CD4-positive, alpha-beta T cell treated with Interleukin-12 subunit alpha and Interleukin-12 subunit beta, for 1 hour (primary cell): ENCODE results near the gene SCUBE1.
A peak's percentile ranks its signal among the peaks of the same experiment; 100 is the strongest.

Experiments
- DNase-seq: peaks from one replicate; pipeline ENCODE4 v3.0.0-alpha.2; 2020

Gene SCUBE1

DNA sequence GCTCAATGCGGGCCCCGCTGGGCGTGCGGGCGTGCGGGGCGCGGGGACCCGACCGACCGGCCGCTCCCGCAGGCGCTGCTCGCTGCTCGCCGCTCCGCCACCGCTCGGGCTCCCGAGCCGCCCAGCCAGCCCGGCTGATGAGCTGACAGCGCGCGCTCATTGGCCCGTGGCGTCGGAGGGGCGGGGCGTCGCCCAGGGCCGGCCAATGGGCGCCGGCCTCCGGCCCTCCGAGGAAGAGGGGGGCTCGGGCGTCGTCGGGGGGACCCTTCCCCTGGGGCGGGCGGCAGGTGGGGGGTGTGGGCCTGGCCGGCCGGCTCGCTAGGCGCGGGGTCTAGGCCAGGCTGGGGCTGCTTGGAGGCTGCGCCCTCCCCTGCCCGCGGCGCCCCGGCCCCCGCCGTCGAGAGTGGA is at the start of gene SCUBE1:
Gene SCUBE1, minus strand, starts transcription at position 111 of the 408 bp plus-strand sequence. CDS start 111 bp downstream, outside the sequence.
- DNase-seq = peak; percentile 55

- DNase-seq = no peak
Observed at GRCh38 chr22:43392385-43392989, 49.3 kb upstream of the SCUBE1 start.

DNA sequence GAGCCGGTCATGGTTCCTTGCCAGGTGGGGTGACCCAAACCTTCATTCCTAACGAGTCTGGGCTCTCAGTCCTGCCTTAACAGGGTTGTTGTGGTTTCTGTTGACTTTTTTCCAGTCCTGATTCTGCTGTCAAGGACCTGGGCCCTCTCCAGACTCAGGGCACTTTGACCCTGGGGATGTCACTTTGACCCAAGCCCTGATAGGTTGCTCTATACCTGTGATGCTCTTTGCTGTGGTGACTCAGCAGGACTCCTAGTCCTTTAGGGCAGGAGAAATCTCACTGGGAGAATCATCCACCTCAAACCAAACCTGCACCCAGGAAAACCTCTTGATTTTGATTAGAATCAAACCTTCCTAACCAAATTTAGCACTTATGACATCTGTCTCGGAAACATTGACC is 48.1 kb upstream of the SCUBE1 start:
- no peak for DNase-seq

- no peak for DNase-seq
Observed at GRCh38 chr22:43390872-43391271, 47.7 kb upstream of the SCUBE1 start.

DNA sequence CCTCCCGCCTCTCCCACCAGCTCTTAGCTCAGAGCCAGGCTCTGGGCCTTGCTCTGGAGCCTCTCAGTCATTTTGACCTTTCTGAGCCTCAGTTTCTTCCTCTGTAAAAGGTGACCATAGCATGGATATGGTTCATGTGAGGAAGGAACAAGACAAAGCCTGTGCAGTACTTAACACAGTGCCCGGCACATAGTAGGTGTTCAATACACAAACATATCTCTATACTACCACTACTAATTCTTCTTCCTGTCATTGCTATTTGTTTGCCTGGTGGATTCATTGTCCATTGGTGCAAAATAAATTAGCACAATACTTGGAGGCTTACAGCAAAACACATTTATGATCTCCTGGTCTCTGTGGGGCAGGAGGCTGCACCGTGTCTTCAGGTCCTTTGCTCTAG is 47.0 kb upstream of the SCUBE1 start:
- no peak for DNase-seq

DNA sequence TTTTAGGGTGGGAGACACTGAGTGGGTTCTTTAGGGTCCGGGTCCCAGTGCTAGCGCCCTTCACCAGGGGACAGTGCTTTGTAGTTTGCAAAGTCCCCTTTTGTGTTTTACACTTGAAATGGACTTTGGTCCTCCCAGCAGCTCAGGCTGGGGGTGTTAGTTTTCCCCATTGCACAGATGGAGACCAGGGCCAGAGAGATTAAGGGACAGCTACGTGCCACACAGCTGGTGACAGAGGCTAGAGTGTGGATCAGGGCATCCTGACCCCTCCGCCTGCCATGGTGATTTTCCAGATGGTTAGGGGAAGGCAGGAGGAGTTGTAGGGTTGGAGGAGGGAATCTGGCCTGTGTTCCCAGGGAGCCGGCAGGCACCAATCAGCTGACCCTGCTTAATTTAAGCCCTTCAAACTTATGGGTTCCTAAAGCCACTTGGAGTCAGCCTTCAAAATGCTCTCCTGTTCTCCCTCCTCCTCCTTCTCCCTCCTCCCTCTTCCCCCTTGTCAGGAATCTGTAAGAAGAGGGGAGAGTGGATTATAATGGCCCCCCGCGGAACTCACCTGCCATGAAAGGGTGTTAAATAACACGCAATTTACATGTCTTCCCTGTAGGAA is 46.2 kb upstream of the SCUBE1 start:
- DNase-seq = no peak

- DNase-seq = peak; percentile 73
Observed at GRCh38 chr22:43388420-43388851, 45.3 kb upstream of the SCUBE1 start.

DNA sequence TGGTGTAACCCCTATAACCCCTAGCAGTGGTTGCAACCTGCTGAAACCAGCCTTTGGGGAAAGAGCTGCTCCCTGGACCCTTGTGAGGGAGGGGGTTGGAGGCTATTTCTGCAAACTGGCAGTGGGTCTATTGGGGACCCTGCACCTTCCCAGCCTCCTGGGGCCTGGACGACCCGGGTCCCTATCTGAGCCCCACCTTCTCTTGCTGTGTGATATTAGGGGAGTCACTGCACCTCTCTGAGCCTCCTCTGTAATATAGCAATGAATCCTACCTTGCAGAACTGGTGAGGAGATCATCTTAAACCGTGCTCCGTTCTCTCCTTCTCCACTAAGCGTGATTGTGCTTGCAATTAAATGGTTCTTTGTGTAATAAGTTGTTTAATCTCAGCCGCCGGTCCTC is 44.6 kb upstream of the SCUBE1 start:
- no peak for DNase-seq

DNA sequence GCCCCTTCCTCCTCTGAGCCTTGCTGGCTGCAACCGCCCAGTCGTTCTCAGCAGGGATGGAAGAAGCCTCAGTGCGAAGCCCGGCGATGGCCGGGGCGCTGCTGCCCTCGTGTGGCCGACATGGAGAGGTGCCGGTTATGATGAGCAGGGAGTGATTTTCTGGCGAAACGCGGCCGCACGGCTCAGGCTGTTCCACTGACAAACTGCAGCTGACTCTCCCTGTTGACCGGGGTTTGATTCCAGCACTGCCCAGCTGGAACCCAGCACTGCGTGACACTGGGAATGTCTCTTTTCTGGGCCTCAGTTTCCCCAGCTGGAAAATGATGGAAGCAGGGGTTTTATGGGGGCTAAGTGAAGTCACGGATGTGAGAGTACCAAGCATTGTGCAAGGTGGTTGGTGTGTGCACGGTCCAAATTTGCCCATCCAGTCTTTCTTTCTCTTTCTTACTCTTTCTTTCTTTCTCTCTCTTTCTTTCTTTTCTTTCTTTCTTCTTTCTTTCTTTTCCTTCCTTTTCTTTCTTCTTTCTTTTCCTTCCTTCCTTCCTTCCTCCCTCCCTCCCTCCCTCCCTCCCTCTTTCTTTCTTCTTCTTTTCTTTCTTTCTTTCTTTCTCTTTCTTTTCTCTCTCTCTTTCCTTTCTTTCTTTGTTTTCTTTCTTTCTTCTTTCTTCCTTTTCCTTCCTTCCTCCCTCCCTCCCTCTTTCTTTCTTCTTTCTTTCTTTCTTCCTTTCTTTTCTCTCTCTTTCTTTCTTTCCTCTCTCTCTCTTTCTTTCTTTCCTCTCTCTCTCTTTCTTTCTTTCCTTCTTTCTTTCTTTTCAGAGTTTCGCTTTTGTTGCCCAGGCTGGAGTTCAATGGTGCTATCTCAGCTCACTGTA is 42.8 kb upstream of the SCUBE1 start:
- peak; percentile 78 for DNase-seq

- DNase-seq = no peak
Observed at GRCh38 chr22:43384863-43385262, 41.7 kb upstream of the SCUBE1 start.

DNA sequence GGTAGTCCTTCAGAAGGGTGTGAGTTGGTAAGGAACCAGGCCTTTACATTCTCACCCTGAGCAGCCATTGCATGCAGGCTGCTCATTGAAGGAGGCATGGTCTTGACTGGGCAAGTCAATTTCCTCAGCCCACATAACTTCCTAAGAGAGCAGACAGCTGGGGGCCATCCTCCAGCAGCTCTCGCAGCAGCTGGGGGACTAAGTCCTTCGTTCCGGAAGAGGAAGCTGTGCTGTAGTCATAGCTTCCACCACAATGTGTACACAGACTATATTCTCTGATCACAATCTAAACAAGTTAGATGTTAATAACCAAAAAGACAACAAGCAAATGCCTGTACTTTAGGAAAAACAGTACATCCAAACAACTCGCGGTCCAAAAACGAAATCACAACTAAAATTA is 38.5 kb upstream of the SCUBE1 start:
- DNase-seq = peak; percentile 22

- no peak for DNase-seq
Observed at GRCh38 chr22:43377896-43378704, 34.9 kb upstream of the SCUBE1 start.

GRCh38 chr22:43377548-43377895 is 34.4 kb upstream of the SCUBE1 start:
- no peak for DNase-seq

DNA sequence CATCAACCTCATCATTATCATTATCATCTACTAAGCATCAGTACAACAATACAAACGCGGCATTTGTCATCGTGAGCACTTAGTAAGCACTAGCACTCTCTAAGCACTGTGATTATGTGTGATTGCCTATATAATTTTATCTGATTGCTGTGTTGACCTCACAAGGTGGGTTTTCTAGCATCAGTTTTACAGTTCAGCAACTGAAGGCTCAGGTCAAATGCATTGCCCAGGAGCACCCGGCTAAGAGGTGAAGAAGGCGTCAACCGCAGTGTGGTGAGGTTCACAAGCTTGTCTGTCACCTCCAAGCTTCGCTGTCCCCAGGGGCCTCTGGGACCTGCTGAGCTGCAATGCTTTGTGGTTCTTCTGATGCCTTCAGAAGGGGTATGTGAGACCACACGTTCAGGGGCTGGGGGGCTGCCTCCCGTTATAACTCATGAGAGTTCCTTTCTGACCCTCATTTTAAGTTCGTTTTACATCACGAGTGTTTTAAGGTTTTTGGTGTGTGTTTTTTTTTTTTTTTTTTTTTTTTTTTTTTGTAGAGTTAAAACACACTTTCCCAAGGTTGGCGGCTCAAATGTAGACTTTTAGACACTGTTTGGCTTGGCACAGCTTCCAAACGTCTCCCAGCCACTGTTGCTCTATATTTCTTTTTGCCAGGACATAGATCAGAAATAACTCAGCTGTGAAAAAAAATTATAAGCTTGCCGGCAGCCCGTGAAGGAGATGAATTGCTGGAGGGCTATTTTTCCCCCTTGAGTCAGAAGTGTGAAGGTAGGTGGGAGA is 33.8 kb upstream of the SCUBE1 start:
- DNase-seq = peak; percentile 47

DNA sequence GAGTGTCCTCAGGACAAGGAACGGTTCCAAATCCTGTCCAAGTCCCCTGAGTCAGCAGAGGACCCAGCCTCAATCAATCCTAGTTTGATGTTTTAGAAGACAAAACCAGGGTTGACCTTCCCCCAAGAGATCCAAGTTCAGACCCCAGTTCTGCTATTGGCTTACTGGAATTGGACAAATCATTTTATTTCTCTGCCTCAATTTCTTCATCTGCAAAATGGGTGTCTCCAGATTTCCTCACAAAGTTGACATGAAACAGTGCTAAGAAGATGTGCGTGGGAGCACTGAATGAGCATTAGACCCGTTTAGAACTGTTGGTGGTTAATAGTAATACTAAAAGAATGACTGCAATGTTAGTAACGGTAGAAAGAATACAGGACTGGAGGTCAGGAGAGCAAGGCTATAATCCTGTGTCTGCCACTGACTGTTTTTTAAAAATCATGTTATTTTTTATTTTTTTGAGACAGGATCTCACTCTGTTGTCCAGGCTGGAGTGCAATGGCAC is 32.8 kb upstream of the SCUBE1 start:
- DNase-seq = no peak

- no peak for DNase-seq
Observed at GRCh38 chr22:43370036-43370435, 26.9 kb upstream of the SCUBE1 start.

- DNase-seq = no peak
Observed at GRCh38 chr22:43365715-43366440, 22.7 kb upstream of the SCUBE1 start.

DNA sequence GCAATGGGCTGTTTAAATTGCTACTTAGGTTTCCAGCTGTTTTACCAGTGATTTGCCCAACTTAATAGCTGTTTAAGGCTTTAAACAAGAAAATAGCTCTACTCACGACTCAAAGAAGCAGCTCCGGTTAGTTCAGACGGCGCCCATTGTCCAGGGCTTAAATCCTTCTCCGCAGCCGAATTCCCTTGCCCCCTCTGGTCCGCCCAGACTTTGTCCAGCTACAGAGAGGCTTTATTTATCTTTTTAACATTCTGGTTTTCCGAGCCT is 20.9 kb upstream of the SCUBE1 start:
- DNase-seq = no peak

DNA sequence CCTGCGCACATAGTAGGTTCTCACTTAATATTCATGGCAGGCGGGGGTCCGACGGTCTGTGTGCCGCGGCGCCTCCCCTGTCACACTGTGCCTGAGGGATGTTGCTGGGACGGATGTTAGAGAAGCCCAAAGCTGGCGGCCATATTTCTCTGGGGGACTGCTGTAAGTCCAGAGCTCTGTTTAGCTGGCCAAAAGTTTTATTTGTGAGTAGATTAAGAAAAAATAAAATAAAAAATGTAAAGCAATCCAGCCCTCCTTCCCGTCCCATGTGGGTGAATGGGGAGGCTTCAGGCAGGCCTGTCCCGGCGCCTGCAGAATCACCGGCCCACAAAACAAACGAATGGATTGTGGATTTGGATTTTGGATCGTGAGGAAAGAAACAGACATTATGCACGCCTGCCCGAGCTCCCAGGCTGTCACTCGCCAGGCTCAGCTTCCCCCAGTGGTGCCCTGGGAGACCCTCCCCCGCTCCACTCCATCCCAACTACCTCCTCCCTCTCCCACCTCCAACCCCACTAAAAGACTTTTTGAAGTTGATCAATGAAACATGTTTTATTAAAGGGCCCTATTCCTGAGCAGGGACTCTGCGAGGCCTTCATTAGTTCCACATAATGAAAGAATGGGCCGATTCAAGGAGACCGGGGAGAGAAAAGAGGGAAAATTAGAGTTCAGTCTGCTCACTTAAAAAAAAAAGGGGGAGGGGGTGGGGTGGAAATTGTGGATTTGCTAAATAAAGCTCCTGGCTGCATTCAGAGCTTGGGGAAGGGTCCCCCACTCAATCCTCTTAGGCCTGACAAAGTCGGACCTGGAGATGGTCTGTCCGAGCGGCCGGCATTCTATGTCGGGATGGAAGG is 20.4 kb upstream of the SCUBE1 start:
- no peak for DNase-seq

GRCh38 chr22:43360576-43360975 is 17.4 kb upstream of the SCUBE1 start:
- DNase-seq = no peak

DNA sequence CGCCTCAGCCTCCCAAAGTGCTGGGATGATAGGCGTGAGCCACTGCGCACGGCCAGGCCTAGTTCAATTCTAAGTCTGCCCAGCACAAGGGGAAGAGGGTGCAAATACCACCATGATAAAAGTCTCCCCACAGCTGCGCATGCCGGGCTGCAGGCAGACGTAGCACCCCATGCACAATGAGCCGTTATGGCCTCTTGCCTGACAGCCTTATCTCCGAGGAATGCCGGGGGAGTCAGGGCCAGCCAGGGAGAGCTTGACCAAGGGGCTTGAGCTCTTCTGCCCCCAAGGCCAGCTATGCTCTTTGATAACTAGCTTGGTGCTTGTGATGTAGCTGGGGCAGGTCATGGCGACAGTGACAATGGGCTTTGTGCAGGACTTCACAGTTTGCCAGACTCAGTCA is 13.7 kb upstream of the SCUBE1 start:
- no peak for DNase-seq
